Chondrocyte (in vitro differentiated cells): Measurements from ENCODE around the gene GLT8D1. TPM values are rescaled to one million over a fixed set of nuclear protein-coding genes. Genes with fewer than 3 reads are reported as not detected.
A peak's percentile ranks its signal among the peaks of the same experiment; 100 is the strongest.

ENCODE experiments used
- DNase-seq: peaks from one replicate; pipeline ENCODE4 v3.0.0; 2021; ENCODE audit warnings: mixed read lengths, low spot score
- H3K27ac Mint-ChIP-seq: one replicate; pipeline ENCODE4 v1.8.0; 2021; ENCODE audit warnings: mild to moderate bottlenecking, moderate library complexity, mixed read lengths; ENCODE audit not compliant: unreplicated experiment
- H3K27me3 Mint-ChIP-seq: 2 replicates; pipeline ENCODE4 v1.8.0; 2021; ENCODE audit warnings: low read depth, mixed read lengths
- H3K36me3 Mint-ChIP-seq: 2 replicates; pipeline ENCODE4 v1.8.0; 2021; ENCODE audit warnings: low read depth, mixed read lengths
- H3K4me1 Mint-ChIP-seq: 2 replicates; pipeline ENCODE4 v1.8.0; 2021; ENCODE audit warnings: low read depth, mild to moderate bottlenecking, mixed read lengths
- H3K4me3 Mint-ChIP-seq: one replicate; pipeline ENCODE4 v1.8.0; 2021; ENCODE audit warnings: mild to moderate bottlenecking, moderate library complexity, mixed read lengths; ENCODE audit not compliant: unreplicated experiment
- H3K9me3 Mint-ChIP-seq: 2 replicates; pipeline ENCODE4 v1.8.0; 2021; ENCODE audit warnings: low read depth, mixed read lengths
- CTCF ChIP-seq: fragments of 200-600 bp; sonication (generic); IDR thresholded peaks from 2 replicates; pipeline ENCODE4 v1.5.0; 2021; ENCODE audit warnings: antibody characterized with exemption, mild to moderate bottlenecking, moderate library complexity
- long read RNA-seq: library from polyadenylated mRNA; stranded (forward); transcript quantifications from one replicate; pipeline ENCODE4 v2.0.0, GENCODE V29; 2021
- total RNA-seq: library from RNA; stranded (reverse); gene quantifications from 3 replicates; pipeline ENCODE4 v1.2.1, GENCODE V29; 2021

GLT8D1 gene
- total RNA-seq = 90.7 to 124 TPM (median 91.2 TPM) in 3 replicates
- long read RNA-seq, transcript GLT8D1-201 (10 exons, 1,849 nt) = major isoform, 37 of 124 reads
- long read RNA-seq, partial matches to known transcripts = 12 of 124 reads
- long read RNA-seq, other reads (novel, unspliced or antisense) = 74 of 124 reads

- peak; percentile 96 for DNase-seq
- Mint-ChIP-seq H3K27me3 (no peaks in the 10 kb centered on the region), H3K9me3 (no peaks in the 10 kb centered on the region), H3K4me1 (peaks cover 38% of the 10 kb centered on the region), H3K27ac (peak within 1 kb of the TSS; percentile 95), H3K4me3 (peak within 1 kb of the TSS; percentile 89), H3K36me3 (peaks cover 4% of the 10 kb centered on the region)
- no peak for TF ChIP-seq CTCF
Observed at GRCh38 chr3:52705688-52706686, at the start of gene GLT8D1, which contains the start of gene SPCS1. Gene GLT8D1 (minus strand): TSS chr3:52705791. CDS start chr3:52700460, 5,331 bp downstream. Gene SPCS1 (plus strand): TSS chr3:52706106. CDS start chr3:52706247, 141 bp downstream.

GRCh38 chr3:52754373-52754772 lies 48.8 kb upstream of the GLT8D1 start:
- H3K27me3 Mint-ChIP-seq = no peaks in the 10 kb centered on the region
- H3K27ac Mint-ChIP-seq = no peak overlapping the region
- no peak for DNase-seq
- peaks cover 9% of the 10 kb centered on the region for H3K4me1 Mint-ChIP-seq
- peaks cover 34% of the 10 kb centered on the region for H3K36me3 Mint-ChIP-seq
- peaks cover 5% of the 10 kb centered on the region for H3K9me3 Mint-ChIP-seq
- no peak for TF ChIP-seq CTCF
- H3K4me3 Mint-ChIP-seq = no peak overlapping the region

GRCh38 chr3:52752045-52752660 lies 46.6 kb upstream of the GLT8D1 start:
- Mint-ChIP-seq H3K4me1 (peaks cover 9% of the 10 kb centered on the region), H3K4me3 (no peak overlapping the region), H3K9me3 (peaks cover 5% of the 10 kb centered on the region), H3K27me3 (no peaks in the 10 kb centered on the region), H3K36me3 (peaks cover 31% of the 10 kb centered on the region), H3K27ac (peak overlapping the region; percentile 1)
- DNase-seq = no peak
- TF ChIP-seq CTCF = no peak

GRCh38 chr3:52743721-52744120 lies 38.1 kb upstream of the GLT8D1 start:
- no peaks in the 10 kb centered on the region for H3K27me3 Mint-ChIP-seq
- H3K36me3 Mint-ChIP-seq = peaks cover 25% of the 10 kb centered on the region
- no peaks in the 10 kb centered on the region for H3K4me1 Mint-ChIP-seq
- H3K27ac Mint-ChIP-seq = no peak overlapping the region
- H3K4me3 Mint-ChIP-seq = no peak overlapping the region
- no peak for DNase-seq
- H3K9me3 Mint-ChIP-seq = no peaks in the 10 kb centered on the region
- TF ChIP-seq CTCF = no peak

- Mint-ChIP-seq H3K36me3 (peaks cover 22% of the 10 kb centered on the region), H3K27ac (no peak overlapping the region), H3K9me3 (no peaks in the 10 kb centered on the region), H3K27me3 (no peaks in the 10 kb centered on the region), H3K4me1 (no peaks in the 10 kb centered on the region), H3K4me3 (no peak overlapping the region)
- TF ChIP-seq CTCF = no peak
- DNase-seq = no peak
Observed at GRCh38 chr3:52743152-52743551, 37.6 kb upstream of the GLT8D1 start.
